Left cardiac atrium (tissue), 4 donors: ENCODE results near the gene HINT1. TPM values are rescaled to one million over a fixed set of nuclear protein-coding genes. Genes with fewer than 3 reads are reported as not detected.
A peak's percentile ranks its signal among the peaks of the same experiment; 100 is the strongest.
"Not testable (repeated sequence)": the region's sequence is repeated elsewhere in the genome, so short reads cannot be mapped to it uniquely, and the experiment has no call there.

Experiments used
- ATAC-seq, 2 donors: fragments of 200-7000 bp; cut with Tn5 transposase; one replicate each; pipeline ENCODE4 v1.9.1; 2020; ENCODE audit warnings: mild to moderate bottlenecking in 2 of 2, moderate library complexity in 2 of 2
- DNase-seq: peaks from one replicate; pipeline ENCODE4 v3.0.0-alpha.2; 2020
- intact Hi-C, 2 donors: fragments of 100-400 bp; cut with DNase I; formaldehyde crosslinking; loops; one replicate each; pipeline versions ENCODE4 v1.14.1 to v1.15.1; 2022 to 2023
- long read RNA-seq: library from polyadenylated mRNA; unstranded; transcript quantifications from one replicate; pipeline ENCODE4 v2.0.0, GENCODE V29; 2021
- total RNA-seq, 2 donors: library from RNA; stranded (reverse); fragmentation: NEBNext Ultra II Directional; extraction: Animal tissue kit (Norgen Biotek cat#: 25700); gene quantifications; one replicate each; pipeline ENCODE4 v1.2.1, GENCODE V29; 2021
- donor health status: DM: no; HTN: yes; CAD: no.
- donor health status: DM: no; HTN: yes; CAD: no; lungs with severe emphysema.
- donor health status: DM: yes; HTN: yes; CAD: no.
- donor health status: Dilated cardiomyopathy.

HINT1 gene
- 100 to 1,000 TPM; 142 to 172 TPM for total RNA-seq
- long read RNA-seq, transcript HINT1-201 (3 exons, 1,081 nt) = major isoform, 18 of 19 reads
- long read RNA-seq, partial matches to known transcripts = 0 of 19 reads
- long read RNA-seq, other reads (novel, unspliced or antisense) = 1 of 19 reads

DNA sequence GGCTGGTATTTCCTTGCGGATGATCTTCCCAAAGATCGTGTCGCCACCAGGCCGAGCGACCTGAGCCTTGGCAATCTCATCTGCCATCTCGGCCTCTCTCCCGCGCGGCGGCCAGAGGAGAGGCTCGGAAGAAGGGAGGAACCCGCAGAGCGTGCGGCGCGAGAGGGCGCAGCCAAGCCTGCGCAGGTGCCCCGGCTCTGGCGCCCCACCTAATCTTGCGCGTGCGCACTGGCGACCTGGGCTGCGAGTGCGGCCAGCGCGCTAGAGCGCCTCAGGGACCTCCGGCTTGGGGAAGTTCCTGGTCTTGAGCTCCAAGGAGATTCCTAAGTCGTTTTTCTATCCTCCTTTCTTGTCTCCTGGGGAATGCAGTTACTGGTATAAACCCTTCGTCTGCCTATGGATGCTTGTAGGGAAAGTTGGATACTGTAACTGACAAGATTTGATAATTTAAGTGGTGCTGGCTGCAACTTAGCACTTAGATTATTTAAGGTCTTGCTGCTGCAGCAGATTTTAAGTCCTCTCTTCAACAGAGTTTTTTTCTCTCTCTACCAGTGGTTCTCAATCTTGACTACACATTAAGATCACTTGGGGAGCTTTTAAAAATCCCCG, at the start of gene HINT1:
Gene HINT1, minus strand, starts transcription at position 138 of the 609 bp plus-strand sequence. Its CDS starts 51 bp downstream, at position 87.
- intact Hi-C loops = no loop called here
- ATAC-seq (peak; percentile 96 to 97), DNase-seq (peak; percentile 94)

DNA sequence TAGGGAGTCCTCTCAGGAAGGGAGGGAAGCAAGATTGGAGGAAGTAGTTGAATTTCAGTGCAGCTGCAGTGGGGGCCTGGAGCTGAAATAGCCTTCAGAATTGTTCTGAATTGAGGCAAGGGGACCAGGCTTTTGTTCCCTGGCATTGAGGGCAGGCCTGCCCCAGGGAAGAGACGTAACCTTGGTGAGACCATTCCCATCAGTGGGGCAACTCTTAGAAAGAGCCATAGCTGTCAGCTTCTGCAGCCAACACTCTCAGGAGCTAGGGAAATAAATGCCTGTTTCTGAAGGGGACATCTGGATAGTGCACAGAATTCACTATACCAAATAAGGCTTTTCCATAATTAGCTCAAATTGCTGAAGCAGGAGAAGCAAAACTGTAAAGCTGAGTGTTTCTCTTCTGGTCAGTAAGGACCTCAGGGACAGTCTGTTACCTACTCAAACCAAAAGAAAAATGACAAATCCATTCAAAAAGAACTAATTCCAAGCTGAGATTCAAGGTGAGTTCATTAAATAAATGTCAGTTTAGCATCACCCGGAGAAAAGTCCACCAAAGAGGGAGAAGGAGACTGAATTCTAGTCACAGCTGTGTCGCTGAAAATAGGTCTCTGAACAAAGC, 49.7 kb upstream of the HINT1 start:
- ATAC-seq = no peak
- no peak for DNase-seq
- intact Hi-C loops = no loop called here

DNA sequence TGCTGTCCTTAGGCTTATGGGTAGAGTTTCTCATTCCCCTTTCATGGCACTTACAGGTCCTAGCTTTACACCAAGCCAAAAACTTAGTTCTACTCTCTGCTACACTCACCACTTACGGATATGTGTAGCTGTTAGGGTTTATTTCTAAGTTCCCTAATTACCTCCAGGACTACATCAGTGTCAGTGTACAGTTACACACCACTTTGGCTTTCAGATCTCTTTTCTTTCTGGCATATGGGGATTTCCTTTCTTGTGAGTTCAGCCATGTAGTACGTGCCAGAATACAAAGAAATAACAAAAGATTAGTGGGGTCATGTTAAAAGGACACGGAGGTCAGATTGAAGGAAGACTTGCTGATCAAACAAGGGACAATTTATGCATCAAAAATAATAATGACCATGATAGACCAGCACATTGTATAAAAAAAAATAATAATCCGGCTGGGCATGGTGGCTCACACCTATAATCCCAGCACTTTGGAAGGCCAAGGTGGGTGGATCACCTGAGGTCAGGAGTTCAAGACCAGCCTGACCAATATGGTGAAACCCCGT, 47.5 kb upstream of the HINT1 start:
- ATAC-seq = no peak

DNA sequence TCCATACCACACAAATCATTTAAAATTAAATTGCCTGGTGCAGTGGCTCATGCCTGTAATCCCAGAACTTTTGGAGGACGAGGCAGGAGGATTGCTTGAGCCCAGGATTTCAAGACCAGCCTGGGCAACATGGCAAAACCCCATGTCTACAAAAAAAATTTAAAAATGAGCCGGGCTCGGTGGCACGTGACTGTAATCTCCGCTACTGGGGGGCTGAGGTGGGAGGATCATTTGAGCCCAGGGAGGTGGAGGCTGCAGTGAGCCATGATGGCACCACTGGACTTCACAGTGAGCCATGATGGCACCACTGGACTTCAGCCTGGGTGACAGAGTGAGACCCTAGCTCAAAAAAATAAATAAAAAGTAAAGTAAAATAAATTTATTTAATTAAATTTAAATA, 46.6 kb upstream of the HINT1 start:
- DNase-seq = no peak
- ATAC-seq = no peak
- intact Hi-C loops = no loop called here

More for the DNA sequence above, 47.5 kb upstream of the HINT1 start:
- intact Hi-C loops = no loop called here
- DNase-seq = no peak

DNA sequence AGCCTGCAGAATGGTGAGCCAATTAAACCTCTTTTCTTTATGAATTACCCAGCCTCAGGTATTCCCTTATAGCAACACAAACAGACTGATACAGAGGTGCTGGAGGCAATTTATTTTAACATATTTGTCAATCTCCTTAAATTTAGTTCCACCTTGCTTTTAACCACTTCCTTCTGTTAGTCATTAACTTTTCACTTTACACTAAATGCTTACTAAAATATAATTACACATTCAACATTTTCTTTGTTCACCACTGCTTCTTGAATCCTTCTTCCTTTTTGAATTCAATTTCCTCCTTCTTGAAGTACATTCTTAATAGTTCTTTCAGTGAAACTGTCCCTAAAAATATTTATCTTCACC, 45.1 kb upstream of the HINT1 start:
- ATAC-seq = no peak
- DNase-seq = no peak
- intact Hi-C loops = no loop called here

DNA sequence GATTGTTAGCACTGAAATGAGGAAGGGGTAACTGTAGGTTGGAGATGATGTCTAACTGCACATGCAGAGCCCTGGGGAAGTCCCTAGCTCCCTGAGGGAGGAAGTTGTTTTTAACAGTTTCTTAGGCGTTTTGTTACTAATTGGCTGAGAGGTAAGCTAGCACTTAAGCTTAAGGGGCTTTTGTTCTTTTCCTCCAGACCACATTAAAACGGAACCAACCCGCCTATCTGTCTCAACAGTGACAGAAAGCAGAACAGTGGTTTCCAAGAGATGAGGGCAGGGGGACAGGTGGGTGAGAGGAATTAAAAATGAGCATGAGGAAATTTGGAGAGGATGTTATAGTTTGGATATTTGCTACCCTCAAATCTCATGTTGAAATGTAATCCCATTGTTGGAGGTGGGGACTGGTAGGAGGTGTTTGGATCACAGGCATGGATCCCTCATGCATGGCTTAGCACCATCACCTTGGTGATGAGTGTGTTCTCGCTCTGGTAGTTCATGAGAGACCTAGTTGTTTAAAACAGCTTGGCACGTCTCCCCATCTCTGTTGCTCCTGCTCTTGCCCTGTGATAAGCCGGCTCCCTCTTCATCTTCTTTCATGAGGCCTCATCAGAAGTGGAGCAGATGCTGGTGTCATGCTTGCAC, 44.6 kb upstream of the HINT1 start:
- DNase-seq (no peak), ATAC-seq (peak; percentile 47 to 53)
- intact Hi-C loops = no loop called here

DNA sequence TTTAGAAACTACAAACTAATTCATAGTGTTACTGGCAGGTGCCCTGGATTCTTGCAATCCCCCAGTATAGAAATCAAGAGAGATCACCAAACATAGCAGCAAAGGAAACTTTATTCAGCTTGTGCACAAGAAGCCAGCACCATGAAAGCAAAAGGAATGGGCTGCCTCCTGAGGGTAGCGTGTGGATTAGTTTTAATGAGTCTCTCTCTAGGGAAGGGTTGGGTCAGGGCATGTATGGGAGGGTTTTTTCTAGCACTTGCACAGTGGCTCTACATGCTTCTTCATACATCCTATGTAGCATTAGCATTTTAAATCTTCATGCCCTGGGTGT, 44.1 kb upstream of the HINT1 start:
- no peak for ATAC-seq
- DNase-seq = no peak
- intact Hi-C loops = no loop called here

DNA sequence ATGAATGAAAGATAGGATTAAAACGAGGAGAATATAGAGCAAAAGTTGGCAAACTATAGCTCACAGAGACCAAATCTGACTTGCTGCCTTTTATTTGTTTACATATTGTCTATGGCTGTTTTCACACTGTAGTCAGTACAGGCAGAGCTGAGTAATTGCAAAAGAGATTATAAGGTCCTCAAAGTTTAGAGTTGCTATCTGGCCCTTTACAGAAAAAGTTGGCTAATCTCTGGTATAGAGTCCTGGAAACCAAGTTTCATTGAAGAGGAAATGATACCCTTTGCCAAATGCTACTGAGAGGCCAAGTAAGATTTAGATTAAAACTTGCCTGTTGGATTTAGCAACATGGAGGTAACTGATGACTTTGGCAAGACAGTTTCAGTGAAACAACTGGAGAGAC, 41.7 kb upstream of the HINT1 start:
- ATAC-seq (no peak), DNase-seq (no peak)

DNA sequence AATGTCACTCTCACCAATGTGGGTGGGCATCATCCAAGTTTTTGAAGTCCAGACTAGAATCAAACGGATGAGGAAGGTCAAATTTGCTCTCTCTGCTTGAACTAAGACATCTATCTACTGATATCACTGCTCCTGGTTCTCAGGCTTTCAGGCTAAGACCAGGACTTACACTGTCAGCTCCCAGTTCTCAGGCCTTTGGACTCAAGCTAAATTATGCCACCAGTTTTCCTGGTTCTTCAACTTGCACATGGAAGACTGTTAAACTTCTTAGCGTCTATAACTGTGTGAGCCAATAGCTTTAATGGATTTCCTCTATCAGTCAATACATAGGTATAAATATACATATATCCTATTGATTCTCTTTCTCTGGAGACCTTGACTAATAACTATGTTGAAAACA, 41.0 kb upstream of the HINT1 start:
- ATAC-seq = no peak
- intact Hi-C loops = no loop called here

More for the DNA sequence above, 41.7 kb upstream of the HINT1 start:
- intact Hi-C loops = no loop called here

DNA sequence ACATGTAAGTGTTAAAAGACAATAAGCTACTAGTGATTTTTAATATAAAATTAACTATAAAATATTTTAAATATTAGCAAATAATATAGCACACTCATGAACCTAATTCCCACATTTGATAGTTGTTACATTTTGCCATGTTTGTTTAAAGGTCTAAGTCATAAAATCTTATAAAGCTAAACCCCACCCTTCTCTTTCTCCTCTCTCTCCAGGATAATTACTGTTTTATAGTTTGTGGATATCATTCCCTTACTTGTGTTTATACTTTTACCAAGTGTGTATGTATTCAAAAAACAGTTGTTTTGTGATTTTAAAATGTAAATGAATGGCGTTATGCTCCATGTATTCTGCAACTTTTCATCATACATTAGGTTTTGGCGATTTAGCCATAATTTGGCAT, 39.9 kb upstream of the HINT1 start:
- no peak for ATAC-seq
- intact Hi-C loops = no loop called here
- DNase-seq = no peak

More for the DNA sequence above, 41.0 kb upstream of the HINT1 start:
- no peak for DNase-seq

DNA sequence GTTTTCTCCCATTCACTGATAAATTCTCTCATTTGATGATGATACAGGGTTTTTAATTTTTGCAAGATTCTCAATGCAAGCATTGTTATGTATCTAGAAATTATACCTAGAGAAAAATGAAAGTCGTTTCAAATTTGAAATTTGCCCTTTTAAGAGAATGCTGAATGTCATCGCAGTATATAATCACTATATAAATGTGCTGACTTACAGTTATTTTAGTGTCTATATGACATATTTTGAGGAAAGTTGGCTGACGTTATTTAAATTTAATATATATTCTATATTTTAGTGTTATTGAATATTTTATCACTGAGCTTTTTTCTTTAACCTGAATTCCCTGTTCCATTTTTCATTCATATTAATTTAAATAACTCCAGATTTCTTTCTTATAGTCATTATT, 35.5 kb upstream of the HINT1 start:
- no peak for DNase-seq
- ATAC-seq = no peak
- intact Hi-C loops = no loop called here

DNA sequence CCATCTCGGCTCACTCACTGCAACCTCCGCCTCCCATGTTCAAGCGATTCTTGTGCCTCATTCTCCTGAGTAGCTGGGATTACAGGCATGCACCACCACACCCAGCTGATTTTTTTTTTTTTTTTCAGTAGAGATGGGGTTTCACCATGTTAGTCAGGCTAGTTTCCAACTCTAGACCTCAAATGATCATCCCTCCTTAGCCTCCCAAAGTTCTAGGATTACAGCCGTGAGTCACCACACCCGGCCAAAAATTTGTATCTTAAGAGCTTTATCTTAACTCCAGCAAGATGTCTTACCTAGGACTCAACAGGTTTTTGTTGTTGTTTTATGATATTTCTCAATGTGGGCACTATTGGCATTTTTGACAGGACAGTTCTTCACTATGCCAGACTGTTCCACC, 33.6 kb upstream of the HINT1 start:
- ATAC-seq = no peak
- DNase-seq = no peak
- intact Hi-C loops = no loop called here

DNA sequence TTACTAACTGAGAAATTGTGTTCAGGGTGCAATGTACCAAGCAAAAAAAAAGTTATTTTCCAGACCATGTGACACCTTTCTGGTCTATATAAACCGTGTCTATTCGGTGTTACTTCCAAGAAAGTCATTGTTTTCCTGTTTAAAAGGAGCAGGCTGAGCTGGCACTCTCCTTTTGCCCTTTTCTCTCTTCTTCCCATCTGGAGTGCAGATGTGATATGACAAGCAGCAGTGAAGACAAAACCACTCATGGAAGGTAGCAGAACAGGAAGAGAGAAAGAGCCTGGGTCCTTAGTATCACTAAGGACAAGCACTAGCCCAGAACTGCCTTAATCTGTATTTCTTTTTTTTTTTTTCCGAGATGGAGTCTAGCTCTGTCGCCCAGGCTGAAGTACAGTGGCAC, 31.3 kb upstream of the HINT1 start:
- DNase-seq (no peak), ATAC-seq (no peak)
- intact Hi-C loops = no loop called here

DNA sequence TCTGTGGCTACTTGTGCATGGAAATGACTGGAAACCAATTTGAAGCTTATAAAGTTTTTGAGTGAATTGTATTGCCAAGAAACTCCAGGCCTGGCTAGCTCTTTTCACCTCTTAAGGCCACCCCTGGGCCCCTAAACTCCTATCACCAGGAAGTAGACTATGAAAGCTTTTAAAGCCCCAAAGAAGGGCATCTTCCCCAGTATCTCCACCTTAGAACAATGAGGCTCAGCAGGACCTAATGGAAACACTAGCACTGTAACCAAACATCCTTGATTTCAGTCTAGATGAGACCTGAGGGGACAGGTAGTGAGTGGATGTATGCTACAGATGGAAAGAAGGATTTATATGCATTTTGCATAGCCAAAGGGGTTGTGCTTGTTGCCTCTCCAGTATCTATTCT, 30.6 kb upstream of the HINT1 start:
- ATAC-seq (no peak), DNase-seq (no peak)
- intact Hi-C loops = no loop called here

DNA sequence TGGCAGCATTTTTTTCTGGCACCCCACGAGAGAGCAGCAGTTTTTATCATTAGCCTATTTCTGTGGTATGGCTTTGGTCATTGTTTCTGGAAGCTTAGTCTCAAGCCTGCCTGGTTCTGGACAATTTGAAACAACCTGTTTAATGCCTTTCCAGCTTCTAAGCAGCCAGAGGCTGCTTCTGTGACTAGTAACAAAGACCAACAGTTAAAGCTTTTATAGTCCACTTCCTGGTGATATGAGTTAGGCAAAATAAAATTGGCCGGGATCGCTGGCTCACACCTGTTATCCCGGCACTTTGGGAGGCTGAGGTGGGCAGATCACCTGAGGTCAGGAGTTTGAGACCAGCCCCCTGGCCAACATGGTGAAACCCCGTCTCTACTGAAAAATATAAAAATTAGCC, 29.7 kb upstream of the HINT1 start:
- ATAC-seq (no peak), DNase-seq (no peak)
- intact Hi-C loops = no loop called here

DNA sequence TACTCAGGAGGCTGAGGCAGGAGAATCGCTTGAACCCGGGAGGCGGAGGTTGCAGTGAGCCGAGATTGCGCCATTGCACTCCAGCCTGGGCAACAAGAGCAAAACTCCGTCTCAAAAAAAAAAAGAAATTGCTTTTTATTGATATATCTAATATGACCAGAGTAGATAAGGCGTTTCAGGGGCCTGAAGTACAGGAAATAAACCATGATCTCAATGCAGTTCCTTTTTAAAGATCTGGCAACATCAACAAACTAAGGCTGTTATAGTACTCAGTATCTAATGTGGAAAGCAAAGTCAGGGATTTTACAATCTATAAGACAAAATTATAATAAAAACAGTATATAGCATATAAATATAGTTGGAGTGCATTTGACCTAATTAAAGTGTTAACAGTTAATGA, 28.8 kb upstream of the HINT1 start:
- ATAC-seq, DNase-seq, intact Hi-C loops: not testable (repeated sequence)

DNA sequence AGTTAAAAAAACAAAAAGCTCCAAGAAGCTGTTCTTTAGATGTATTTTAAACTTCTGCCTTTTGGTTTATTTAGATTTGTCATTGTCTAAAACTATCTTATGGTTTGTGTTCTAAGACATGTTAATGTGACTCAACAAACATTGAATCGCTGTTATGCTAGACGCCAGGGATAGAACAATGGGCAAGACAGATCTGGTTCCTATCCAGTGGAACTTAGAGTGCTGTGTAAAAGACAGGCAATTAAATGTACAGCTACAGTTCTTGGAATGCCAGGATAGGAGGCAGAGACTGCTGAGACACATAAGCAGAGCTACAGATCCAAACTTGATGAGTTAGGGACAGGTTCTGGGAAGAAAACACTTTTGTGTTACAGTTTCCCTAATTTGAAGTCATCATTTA, 28.1 kb upstream of the HINT1 start:
- ATAC-seq (no peak), DNase-seq (no peak)
- intact Hi-C loops = no loop called here

DNA sequence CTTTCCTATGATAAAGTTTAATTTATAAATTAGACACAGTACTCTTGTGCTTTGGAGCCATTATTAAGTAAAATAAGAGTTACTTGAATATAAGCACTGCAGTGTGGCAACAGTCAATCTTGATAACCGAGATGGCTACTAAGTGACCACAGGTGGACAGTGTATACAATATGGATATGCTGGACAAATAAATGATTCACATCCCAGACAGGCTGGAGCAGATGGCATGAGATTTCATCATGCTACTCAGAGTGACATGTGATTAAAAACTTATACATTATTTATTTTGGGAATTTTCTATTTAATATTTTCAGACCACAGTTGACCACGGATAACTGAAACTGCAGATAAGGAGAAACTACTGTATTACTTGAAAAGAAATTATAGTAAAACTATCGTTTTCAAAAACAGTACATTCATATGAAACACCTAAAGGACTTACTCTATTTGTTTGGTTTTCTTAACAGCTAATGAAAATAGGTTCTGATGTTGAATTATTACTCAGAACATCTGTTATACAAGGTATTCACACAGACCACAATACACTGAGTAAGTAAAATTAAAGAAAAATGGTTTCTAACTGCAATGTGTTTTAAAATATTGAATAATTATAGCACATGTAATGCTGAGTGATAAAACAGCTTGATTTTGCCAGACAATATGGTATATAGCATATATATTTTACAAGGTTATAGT, 21.7 kb upstream of the HINT1 start:
- ATAC-seq (no peak), DNase-seq (no peak)
- intact Hi-C loops = no loop called here

DNA sequence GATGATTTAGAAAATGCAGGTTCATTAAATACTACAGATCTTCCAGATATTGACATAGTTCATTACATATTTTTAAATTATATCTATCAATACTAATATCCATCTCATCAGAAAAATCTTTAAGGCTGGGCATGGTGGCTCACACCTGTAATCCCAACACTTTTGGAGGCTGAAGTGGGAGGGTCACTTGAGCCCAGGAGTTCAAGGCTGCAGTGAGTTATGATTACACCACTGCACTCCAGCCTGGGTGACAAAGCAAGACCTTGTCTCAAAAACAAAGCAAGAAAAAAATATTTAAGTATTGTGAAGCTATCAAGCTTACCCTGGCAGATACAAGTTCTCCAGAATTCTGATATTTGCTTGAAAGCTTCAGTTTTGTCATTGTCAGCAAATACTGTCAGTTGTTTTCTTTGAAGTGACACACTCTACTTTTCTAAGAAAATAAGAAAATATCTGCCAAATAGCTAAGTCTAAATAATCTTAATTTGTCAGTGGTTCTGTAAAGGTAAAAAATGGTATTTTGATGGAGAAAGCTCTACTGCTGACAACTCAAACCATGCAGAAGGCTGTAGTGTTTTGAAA, 20.6 kb upstream of the HINT1 start:
- ATAC-seq (no peak), DNase-seq (no peak)
- intact Hi-C loops = no loop called here

DNA sequence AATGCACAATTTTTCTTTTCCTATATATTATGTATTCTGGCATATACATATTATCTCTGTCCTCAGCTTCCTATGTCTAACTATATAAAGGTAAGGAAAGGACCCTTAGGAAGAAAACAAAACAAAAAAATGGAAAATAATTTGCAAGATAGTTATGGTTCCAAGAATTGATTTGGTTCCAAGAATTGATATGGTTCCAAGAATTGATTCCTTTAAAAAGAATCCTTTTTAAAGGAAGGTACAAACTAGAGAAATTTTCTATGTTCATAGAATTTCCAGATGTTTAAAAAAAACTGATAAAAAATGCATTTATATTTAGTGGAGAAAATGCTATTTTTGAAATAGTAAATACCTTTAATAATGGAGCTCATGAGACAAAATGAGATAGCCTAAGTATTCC, 17.8 kb upstream of the HINT1 start:
- intact Hi-C loops = no loop called here
- DNase-seq (no peak), ATAC-seq (no peak)
